ENCODE results near the gene ABHD18.
"Not testable (repeated sequence)": the region's sequence is repeated elsewhere in the genome, so short reads cannot be mapped to it uniquely, and the experiment has no call there.

ABHD18 gene

DNA sequence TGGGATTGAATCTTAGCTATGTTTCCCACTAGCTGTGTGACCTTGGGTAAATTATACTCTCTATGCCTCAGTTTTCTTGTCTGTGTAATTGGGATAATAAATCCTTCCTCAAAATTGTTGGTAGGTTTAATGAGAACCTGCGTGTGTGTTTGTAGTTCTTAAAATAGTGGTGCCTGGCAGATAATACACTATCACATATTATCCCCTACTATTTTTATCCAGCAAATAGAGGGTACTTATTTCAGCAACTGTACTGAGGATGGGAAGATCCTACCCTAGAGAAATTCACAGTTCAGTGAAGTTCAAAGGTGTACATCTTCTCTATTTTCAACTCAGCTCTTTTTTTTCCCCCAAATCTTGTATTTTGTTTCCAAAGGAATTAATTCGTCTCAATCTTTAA lies 17.2 kb downstream of the ABHD18 start:
- no peak for DNase-seq
- Mint-ChIP-seq H3K27me3 (ENCODE audit: low read depth, poor library complexity) (no peaks in the 10 kb centered on the region), H3K36me3 (ENCODE audit: low read depth) (peaks cover 35% of the 10 kb centered on the region), H3K27ac (no peak overlapping the region), H3K4me3 (no peak overlapping the region), H3K9me3 (peaks cover 13% of the 10 kb centered on the region), H3K4me1 (no peaks in the 10 kb centered on the region)
- TF ChIP-seq, protein P1, sequence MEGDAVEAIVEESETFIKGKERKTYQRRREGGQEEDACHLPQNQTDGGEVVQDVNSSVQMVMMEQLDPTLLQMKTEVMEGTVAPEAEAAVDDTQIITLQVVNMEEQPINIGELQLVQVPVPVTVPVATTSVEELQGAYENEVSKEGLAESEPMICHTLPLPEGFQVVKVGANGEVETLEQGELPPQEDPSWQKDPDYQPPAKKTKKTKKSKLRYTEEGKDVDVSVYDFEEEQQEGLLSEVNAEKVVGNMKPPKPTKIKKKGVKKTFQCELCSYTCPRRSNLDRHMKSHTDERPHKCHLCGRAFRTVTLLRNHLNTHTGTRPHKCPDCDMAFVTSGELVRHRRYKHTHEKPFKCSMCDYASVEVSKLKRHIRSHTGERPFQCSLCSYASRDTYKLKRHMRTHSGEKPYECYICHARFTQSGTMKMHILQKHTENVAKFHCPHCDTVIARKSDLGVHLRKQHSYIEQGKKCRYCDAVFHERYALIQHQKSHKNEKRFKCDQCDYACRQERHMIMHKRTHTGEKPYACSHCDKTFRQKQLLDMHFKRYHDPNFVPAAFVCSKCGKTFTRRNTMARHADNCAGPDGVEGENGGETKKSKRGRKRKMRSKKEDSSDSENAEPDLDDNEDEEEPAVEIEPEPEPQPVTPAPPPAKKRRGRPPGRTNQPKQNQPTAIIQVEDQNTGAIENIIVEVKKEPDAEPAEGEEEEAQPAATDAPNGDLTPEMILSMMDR (IDR thresholded peaks at IDR 0.05), result no peak

DNA sequence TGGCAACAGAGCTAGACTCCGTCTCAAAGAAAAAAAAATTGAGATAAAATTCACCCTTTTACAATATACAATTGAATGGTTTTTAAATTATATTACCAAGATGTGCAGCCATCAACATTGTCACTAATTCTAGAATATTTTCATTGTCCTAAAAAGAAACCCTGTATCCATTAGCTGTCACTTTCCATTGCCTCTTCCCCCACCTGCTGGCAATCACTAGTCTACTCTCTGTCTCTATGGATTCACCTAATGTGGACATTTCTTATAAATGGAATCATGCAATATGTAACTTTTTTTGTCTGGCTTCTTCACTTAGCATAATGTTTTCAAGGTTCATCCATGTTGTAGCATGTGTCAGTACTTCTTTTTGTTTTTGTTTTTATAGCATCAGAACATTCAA lies 20.8 kb downstream of the ABHD18 start:
- H3K9me3 Mint-ChIP-seq, result no peaks in the 10 kb centered on the region
- TF ChIP-seq, protein P1 (IDR thresholded peaks at IDR 0.05), result no peak
- H3K27me3 Mint-ChIP-seq (ENCODE audit: low read depth, poor library complexity), result no peaks in the 10 kb centered on the region
- no peak overlapping the region for H3K4me3 Mint-ChIP-seq
- DNase-seq, result no peak
- no peaks in the 10 kb centered on the region for H3K4me1 Mint-ChIP-seq
- peaks cover 35% of the 10 kb centered on the region for H3K36me3 Mint-ChIP-seq (ENCODE audit: low read depth)
- no peak overlapping the region for H3K27ac Mint-ChIP-seq

DNA sequence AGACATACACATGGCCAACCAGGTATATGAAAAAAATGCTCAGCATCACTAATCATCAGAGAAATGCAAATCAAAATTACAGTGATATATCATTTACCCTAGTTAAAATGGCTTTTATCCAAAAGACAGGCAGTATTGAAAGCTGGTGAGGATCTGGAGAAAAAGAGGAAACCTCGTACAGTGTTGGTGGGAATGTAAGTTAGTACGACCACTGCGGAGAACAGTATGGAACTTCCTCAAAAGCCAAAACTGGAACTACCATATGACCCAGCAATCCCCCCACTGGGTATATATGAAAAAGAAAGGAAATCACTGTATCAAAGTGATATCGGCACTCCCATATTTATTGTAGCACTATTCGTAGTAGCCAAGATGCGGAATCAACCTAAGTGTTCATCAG lies 23.4 kb downstream of the ABHD18 start:
- no peak overlapping the region for H3K27ac Mint-ChIP-seq
- no peaks in the 10 kb centered on the region for H3K9me3 Mint-ChIP-seq
- no peaks in the 10 kb centered on the region for H3K27me3 Mint-ChIP-seq (ENCODE audit: low read depth, poor library complexity)
- no peak for DNase-seq
- no peak overlapping the region for H3K4me3 Mint-ChIP-seq
- peaks cover 45% of the 10 kb centered on the region for H3K36me3 Mint-ChIP-seq (ENCODE audit: low read depth)
- H3K4me1 Mint-ChIP-seq, result no peaks in the 10 kb centered on the region
- TF ChIP-seq, protein P1 (IDR thresholded peaks at IDR 0.05), result no peak

DNA sequence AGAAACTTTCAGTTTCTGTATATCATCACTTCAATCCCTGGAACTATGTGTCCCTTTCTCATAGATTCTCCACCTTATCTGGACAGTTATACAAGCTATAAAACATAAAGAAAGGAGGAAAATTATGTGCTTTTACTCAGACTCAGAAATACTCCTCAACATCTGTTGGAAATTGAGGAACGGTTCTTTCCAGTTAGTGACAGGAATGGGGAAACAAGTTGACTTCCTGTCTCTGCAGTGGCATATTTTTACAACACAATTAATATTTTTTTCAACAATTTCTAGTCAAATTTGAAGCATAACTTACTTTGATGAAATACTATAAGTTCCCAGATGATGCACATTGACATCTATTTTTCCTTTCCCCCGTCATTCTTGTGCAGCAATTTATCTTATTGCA lies 27.9 kb downstream of the ABHD18 start:
- H3K4me3 Mint-ChIP-seq, result no peak overlapping the region
- H3K27me3 Mint-ChIP-seq (ENCODE audit: low read depth, poor library complexity), result no peaks in the 10 kb centered on the region
- peaks cover 25% of the 10 kb centered on the region for H3K9me3 Mint-ChIP-seq
- no peak overlapping the region for H3K27ac Mint-ChIP-seq
- peaks cover 56% of the 10 kb centered on the region for H3K36me3 Mint-ChIP-seq (ENCODE audit: low read depth)
- DNase-seq, result no peak
- TF ChIP-seq, protein P1 (IDR thresholded peaks at IDR 0.05), result no peak
- H3K4me1 Mint-ChIP-seq, result no peaks in the 10 kb centered on the region

DNA sequence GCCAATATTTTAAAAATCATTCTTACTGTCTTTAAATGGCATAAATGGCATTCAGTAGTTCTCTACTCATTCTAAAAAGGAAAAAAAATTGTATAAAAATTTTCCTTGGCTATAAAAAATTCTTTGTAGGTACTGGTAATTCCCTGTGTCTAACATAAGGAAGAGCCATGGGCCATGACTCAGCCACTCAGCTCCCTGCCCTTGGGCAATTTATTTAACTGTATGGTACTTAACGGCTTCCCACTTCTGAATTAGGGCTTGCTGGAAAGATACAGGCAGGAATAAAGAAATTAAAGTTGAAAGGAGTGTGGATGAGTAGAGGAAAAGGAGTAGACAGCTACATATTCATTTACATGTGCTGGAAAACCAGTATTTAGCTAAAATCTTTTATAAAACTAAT lies 30.6 kb downstream of the ABHD18 start:
- H3K4me3 Mint-ChIP-seq, result no peak overlapping the region
- no peak for DNase-seq
- H3K27me3 Mint-ChIP-seq (ENCODE audit: low read depth, poor library complexity), result no peaks in the 10 kb centered on the region
- H3K4me1 Mint-ChIP-seq, result no peaks in the 10 kb centered on the region
- H3K27ac Mint-ChIP-seq, result no peak overlapping the region
- peaks cover 72% of the 10 kb centered on the region for H3K36me3 Mint-ChIP-seq (ENCODE audit: low read depth)
- TF ChIP-seq, protein P1 (IDR thresholded peaks at IDR 0.05), result no peak
- peaks cover 46% of the 10 kb centered on the region for H3K9me3 Mint-ChIP-seq

DNA sequence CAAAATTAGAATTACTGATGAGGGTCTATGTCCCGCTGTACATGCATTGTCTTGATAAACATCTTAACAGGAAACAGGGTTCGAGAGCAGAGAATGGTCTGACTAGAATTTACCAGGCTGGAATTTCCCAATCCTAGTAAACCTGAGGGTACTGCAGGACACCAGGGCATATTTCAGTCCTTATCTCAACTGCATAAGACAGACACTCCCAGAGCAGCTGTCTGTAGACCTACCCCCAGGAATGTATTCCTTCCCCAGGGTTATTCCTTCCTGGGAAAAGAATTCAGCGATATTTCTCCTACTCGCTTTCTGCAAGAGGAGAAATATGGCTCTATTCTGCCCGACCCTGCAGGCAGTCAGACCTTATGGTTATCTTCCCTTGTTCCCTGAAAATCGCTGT lies 31.3 kb downstream of the ABHD18 start:
- not testable (repeated sequence) for H3K4me3 Mint-ChIP-seq; H3K27ac Mint-ChIP-seq; H3K4me1 Mint-ChIP-seq; H3K27me3 Mint-ChIP-seq (ENCODE audit: low read depth, poor library complexity); DNase-seq
- Mint-ChIP-seq H3K36me3 (ENCODE audit: low read depth) (peaks cover 80% of the 10 kb centered on the region), H3K9me3 (peaks cover 50% of the 10 kb centered on the region)

Measured in nephron progenitor cell (in vitro differentiated cells).